DMS 273 treated with DMSO at 0.1 percent for 48 hours (cell line): ENCODE measurements around the gene PHACTR3.

Source experiments
- DNase-seq: peaks from one replicate; lab custom pipeline; 2025; lab: John Stamatoyannopoulos, UW

PHACTR3 gene

GRCh38 chr20:59778615-59779200 is 174.4 kb downstream of the PHACTR3 start:
- no peak for DNase-seq

- DNase-seq: no peak
Measured at GRCh38 chr20:59779656-59780380, 175.5 kb downstream of the PHACTR3 start.

GRCh38 chr20:59780494-59781185 is 176.3 kb downstream of the PHACTR3 start:
- DNase-seq: no peak

GRCh38 chr20:59781226-59781625 is 176.9 kb downstream of the PHACTR3 start:
- DNase-seq: no peak

GRCh38 chr20:59782986-59783640 is 178.8 kb downstream of the PHACTR3 start:
- no peak for DNase-seq

GRCh38 chr20:59783641-59784010 is 179.3 kb downstream of the PHACTR3 start:
- no peak for DNase-seq

GRCh38 chr20:59784365-59784764 is 180.0 kb downstream of the PHACTR3 start:
- DNase-seq: no peak

GRCh38 chr20:59784791-59785668 is 180.7 kb downstream of the PHACTR3 start:
- DNase-seq: no peak

- DNase-seq: no peak
Measured at GRCh38 chr20:59785669-59785959, 181.3 kb downstream of the PHACTR3 start.

- no peak for DNase-seq
Measured at GRCh38 chr20:59785986-59786795, 181.9 kb downstream of the PHACTR3 start.

- no peak for DNase-seq
Measured at GRCh38 chr20:59786801-59787537, 182.6 kb downstream of the PHACTR3 start.

- DNase-seq: no peak
Measured at GRCh38 chr20:59787538-59787890, 183.2 kb downstream of the PHACTR3 start.

- DNase-seq: no peak
Measured at GRCh38 chr20:59788196-59788735, 183.9 kb downstream of the PHACTR3 start.

- DNase-seq: no peak
Measured at GRCh38 chr20:59788811-59789397, 184.6 kb downstream of the PHACTR3 start.

GRCh38 chr20:59789686-59790085 is 185.3 kb downstream of the PHACTR3 start:
- DNase-seq: no peak

- no peak for DNase-seq
Measured at GRCh38 chr20:59790346-59790745, 186.0 kb downstream of the PHACTR3 start.

GRCh38 chr20:59792300-59792699 is 188.0 kb downstream of the PHACTR3 start:
- DNase-seq: no peak

GRCh38 chr20:59794555-59794954 is 190.2 kb downstream of the PHACTR3 start:
- no peak for DNase-seq

GRCh38 chr20:59800309-59800708 is 196.0 kb downstream of the PHACTR3 start:
- DNase-seq: no peak

- no peak for DNase-seq
Measured at GRCh38 chr20:59802018-59802417, 197.7 kb downstream of the PHACTR3 start.
